Stimulated activated CD4-positive, alpha-beta T cell treated with anti-CD3 and anti-CD28 coated beads, Interleukin-1b, Interleukin-23, amount 100 ng/mL, for 1 hour (primary cell): ENCODE data around the gene ZMIZ1.

Experiments
- DNase-seq, 2 donors: peaks; one replicate each; pipeline ENCODE4 v3.0.0-alpha.2; 2020; ENCODE audit warnings: low read depth in 2 of 2

Gene ZMIZ1

DNA sequence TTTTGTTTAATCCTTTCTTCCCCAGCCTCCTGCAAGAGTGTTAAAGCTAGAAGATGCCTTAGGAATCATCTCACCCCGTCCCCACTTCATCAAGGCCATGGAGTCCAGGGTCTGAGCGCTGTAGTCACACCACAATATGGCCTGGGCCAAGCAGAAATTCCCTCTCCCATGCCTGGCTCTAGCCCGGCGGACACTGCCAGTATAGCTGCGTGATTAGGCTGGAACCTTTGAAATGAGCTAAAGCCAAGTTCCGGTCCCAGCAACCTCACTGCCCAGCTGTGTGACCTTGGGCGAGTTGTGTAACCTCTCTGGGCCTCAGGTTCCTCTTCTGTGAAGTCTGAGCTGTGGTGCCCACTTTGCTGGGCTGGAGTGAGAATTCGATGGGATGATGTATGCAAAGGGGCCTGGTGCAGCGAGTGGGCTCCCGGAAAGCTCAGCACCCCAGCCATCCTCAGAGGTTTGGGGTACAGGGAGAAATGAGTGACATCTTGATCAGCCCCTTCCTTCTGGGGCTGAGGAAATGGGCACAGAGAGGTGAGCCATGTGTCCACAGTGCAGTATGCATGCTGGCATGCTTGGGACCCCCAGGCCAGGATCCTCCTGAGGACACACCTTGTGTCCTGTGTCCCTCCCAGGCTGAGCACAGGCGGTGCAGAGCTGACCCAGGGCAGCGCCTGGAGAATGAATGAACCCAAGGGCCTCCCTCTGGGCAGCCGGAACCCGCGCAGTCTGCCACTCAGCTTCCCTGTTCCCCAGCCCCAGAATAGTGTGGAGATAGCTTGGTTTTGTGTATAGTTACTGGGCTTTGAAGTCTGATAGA, 118.6 kb downstream of the ZMIZ1 start:
- DNase-seq, result no peak

DNA sequence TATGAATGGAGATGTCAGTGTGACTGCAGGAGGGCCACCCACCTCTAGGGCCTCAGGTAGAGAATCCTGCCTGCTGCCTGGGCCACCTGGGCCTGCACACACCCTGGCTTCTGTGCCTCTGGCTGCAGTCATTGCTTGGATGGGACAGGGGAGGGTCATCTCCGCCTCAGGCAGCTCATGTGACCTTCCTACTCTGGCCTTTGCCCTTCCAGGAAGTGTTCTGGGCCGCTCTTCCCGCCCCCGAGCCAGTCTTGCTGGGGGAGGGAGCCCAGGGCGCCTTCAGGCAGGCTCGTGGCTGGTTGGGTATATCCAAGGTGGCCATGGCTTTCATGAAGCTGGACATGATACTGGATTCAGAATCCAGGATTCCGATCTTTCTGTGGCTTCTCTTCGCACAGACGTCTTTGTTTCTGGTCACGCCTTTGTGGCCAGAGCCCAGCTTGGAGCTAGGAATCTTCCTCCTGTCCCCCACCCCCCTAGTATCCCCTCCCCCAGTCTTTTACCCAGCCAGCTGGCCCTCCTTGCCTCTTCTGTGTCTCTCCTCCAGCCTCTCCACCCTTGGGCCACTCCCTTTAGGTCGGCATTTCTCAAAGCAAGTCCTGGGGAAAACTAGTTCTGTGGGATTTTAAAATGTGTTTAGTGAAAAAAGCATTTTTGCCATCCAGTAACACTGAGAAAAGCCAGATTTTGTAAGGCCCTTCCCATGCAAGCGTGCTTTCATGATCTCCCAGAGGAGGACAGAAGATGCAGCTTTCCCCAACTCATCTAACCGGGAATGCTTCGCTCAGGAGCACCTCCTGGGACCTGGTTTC, 119.6 kb downstream of the ZMIZ1 start:
- DNase-seq, result no peak

DNA sequence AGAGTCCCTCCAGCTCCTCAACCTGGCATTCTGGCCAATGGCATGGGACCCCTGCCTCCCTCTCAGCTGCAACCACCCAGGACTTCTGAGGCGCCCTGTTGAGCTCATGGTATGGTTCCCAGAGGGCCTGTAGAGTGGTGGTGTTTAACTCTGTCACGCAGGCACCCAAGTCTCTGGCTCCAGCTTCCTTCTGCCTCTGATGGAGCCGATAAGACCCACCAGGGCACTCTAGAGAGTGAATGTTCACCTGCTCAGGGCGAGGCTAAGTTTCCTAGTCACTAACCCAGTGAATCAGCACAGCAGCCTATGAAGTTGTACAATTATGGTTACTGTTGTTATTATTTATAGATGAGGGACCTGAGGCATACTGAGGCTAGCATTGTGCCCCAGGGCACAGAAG, 120.4 kb downstream of the ZMIZ1 start:
- no peak for DNase-seq

DNA sequence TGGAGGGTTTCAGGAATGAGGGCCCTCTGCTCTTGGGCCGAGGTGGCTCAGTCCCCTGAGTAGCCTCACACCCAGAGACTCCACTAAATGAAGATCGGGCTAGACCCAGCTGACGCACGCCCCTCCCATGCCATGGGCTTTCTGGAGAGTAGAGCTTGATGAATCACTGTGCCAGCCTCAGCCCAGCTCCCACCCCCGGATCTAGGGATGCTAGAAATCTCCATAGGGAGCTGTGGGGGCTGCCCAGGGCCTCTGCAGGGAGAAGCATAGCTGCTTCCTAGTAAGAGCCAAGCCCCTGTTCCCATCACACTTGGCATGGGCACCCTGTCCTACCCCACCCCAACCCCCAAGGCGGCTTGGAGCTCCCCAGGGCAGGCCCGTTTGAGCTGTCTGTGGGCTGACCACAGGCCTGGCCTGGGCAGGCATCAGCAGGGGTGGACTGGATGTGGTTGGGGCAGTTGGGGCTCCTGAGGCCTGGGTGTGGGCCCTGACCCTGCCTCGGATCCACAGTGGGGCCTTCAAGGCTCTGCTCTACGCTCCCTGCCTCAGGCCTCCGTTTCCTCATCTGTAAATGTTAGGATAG, 121.2 kb downstream of the ZMIZ1 start:
- no peak for DNase-seq

DNA sequence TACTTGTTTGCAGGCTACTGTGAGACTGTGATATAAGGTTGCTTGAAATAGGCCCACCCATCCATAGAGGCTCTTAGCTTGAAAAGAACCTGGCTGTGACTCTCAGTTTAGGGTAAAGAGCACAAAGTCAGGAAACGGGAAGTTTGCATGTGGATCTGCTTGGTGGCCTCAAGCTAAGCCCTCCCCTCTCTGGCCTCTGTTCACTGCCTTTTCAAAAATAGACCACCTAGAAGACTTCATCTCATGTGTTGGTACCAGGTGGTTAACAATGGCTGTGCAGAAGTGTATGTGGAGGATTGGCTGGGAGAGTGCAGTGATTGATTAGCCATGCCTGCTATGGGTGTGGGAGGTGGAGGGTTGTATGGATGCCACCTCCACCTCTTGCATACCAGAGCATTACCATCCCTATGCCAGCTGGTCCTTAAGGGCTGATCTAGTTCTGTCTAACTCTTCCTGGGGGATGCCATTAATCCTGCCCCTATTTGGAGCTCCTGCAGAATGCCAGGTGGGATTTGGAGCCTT, 122.0 kb downstream of the ZMIZ1 start:
- no peak for DNase-seq

DNA sequence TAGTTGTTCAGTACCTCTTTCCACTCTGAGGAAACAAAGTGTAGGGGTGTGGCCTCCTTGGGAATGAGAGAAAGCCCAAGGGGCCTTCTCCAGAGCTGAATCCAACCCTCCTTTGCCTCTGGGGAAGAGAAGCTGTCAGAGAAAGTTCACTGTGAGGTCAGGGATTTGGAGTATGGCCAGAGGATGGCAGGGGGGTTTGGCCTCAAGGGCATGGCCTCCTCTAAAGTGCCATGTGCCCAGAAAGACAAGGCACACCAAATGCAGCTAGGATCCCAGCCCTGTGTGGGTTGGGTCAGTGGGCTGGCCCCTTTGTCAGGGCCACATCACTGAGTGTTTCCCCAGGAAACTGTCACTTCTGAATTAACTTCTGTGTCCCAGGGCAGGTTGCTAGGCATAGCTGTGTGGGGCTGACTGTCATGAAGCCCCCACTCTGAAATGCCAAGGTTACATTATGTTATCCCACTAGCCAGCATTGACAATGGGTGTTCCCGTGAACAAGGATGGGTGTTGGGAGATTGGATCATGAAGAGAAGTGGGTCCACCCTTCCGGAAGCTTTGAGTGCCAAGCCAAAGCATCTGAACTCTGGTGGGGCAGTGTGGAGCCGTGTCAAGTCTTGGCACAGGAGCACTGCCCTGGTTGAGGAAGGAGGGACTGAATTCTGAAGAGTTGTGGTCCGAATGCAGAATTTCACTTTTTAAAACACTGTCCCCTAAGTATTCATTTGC, 123.3 kb downstream of the ZMIZ1 start:
- DNase-seq, result no peak

DNA sequence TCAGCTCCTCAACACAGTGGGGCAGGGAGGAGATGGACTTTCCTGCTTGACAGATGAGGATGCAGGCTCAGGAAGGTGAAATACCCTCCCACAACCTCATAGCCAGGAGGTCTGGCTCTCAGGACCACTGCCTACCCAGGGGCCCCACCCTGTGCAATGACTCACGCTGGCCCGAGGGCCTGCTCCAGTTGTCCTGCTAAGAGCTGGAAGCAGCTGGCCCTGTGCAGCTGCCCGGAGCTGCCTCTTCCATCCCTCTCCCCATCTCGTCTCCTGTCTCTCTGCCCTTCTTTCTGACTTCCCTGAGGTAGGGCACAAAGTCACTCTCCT, 123.9 kb downstream of the ZMIZ1 start:
- DNase-seq, result no peak

DNA sequence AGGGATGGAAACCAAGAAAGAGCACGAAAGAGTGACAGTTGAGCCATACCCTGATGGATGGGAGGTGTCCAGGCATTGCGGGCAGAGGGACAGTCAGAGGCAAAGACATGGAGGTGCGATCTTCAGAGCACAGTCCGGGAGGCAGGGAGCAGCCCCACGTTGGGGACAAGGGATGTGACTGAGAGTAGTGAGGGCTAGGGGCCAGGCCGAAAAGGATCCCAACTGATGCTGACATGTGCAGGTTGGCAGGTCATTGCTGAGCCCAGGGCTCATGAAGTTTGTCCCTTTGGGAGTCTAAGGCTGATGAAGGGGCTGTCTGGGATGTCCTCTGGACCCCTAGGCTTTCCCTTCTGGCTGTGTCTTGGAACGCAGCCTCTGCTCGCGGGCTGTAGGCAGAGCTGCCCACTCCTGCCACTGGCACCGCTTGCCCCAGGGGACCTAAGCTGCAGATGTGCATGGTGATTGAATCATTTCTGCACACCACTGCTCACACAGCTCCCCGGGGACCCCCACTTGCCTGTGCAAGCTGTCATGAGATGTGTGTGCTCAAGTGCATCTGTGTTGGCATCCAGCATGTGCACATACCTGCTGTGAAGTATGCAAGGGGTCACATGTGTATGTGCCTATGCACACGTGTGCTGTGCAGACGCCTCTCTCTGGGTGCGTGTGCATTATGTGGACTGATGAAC, 125.1 kb downstream of the ZMIZ1 start:
- no peak for DNase-seq

DNA sequence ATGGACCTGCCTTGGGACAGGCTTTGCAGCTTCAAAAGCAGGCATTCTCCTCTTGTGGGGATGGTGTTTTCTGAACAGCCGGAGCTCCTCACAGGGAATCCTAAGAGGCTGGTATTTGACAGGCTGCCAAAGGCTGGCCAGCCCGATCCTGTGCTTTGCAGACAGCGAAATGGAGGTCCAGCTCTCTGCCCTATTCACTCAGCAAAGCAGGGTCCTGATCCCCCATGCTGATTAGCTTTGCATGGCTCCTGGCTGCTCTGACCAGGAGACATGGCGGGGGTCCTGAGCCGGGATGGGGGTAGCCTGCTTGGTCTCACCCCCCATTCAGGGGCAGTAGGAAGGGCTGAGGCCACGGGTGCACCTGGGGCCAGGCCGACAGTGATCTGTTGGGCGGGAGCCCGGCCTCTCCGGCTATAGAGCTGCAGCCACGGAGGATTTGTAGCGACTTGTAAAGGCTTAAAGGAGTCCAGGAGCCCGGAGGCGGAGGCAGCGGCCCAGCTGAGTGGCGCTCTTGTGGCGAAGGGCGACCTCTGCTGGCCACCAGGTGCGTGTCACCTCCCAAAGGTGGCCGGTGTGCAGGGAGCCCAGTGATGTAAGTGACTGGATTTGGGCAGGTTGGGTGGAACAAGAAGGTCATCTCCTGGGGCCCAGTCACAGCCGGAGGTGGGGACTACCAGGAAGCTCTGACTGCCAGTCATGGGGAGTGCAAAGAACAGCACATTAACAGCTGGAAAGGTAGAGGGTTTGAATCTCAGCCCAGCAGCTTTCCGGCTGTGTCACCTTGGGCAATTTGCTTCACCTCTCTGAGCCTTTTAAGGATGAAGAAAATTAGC, 126.5 kb downstream of the ZMIZ1 start:
- peak; percentile 51 to 62 for DNase-seq

DNA sequence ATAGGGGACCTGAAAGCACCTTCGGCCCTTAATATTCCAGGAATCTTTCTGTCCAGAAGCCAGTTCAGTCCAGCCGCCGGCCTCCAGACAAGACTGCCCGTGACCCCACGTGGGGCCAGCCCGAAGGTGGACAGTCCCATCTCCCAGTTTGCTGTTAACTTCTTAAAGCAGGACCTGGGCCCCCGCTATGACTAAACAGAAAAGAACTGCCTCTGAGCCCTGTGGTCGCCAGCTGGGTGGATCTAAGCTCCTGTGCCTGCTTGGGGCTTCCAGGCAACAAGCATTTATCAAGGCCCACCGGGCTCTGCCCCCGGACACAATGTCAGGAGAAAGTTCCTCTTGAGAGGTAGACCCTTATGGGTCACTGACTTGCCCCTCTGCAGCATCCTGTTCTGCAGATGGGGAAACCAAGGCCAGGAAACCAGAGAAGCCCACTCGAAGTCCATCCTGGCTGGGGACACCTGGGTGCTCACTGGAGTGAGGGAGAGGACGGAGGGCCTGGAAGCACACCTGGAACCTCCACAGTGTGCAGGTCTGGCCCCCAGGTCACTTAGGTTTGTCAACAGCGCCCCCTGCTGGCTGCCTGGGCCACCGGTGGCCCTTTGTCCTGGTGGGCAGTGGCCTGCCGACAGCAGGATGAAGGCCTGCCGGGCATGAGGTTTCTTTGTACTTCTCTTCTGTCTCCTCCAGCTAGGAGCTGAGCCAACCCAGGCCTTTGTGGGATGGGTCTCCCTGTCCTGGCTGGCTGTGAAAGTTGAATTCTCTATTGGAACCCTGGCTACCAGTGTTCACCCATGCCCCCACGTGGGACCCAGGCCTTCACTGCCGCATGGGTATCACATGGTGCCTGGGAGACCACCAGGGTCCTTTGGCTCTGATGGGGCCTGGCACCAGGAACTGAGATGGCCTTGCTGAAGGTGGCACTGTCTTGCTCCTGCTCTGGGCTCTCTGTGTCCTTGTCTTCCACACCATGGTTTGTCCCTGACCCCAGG, 128.0 kb downstream of the ZMIZ1 start:
- DNase-seq, result peak; percentile 32 to 63

DNA sequence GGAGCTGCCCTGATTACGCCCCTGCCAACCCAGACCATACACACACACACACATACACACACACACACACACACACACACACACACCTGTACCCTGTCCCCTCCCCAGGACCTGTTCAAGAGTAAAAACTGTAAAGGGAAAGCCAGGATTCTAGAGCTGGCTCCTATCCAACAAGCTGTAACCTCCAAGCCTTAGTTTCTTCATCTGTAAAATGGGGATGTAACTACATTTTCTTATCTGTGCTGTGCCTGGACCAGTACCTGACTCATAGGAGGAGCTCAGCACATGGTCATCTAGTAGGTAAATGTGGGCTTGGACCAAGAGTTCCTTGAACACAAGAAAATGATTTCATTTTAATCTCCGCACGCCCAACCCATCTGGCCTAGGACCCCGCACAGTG, 128.8 kb downstream of the ZMIZ1 start:
- DNase-seq, result no peak

DNA sequence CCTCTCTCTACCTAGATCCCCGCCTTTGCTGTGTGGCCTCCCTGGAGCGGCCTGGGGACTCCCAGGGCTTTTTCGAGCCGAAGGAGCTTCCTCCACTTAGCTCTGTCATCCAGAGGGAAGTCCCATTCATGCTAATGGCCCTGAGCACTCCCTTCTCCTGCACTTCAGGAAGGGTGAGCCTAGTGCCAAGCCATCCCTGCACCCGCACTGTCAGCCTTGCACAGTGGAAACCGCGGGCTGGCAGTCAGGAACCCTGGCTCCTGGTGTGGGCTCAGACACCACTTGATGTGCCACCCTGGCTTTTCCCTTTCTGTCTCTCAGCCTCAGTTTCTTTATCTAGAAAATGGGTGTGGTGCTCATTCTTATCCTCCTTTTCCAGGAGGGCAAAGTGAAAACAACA, 131.6 kb downstream of the ZMIZ1 start:
- DNase-seq, result no peak

DNA sequence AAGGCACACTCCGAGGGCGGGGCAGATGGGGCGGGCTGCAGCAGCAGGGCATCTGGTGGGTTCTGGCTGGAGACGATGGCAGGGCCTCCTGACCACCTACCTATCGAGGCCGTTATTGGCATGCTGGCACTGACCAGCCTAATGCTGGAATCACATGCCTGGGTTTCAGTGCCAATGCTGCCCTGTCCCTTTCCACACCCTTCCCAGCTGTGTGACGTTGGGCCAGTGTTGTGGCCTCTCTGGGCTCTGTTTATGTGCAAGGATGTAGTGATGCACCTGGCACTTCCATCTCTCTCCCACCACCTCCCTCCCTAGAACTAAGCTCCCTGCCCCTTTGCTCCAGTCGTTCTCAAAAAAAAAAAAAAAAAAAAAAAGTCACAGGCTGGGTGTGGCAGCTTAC, 132.9 kb downstream of the ZMIZ1 start:
- no peak for DNase-seq

DNA sequence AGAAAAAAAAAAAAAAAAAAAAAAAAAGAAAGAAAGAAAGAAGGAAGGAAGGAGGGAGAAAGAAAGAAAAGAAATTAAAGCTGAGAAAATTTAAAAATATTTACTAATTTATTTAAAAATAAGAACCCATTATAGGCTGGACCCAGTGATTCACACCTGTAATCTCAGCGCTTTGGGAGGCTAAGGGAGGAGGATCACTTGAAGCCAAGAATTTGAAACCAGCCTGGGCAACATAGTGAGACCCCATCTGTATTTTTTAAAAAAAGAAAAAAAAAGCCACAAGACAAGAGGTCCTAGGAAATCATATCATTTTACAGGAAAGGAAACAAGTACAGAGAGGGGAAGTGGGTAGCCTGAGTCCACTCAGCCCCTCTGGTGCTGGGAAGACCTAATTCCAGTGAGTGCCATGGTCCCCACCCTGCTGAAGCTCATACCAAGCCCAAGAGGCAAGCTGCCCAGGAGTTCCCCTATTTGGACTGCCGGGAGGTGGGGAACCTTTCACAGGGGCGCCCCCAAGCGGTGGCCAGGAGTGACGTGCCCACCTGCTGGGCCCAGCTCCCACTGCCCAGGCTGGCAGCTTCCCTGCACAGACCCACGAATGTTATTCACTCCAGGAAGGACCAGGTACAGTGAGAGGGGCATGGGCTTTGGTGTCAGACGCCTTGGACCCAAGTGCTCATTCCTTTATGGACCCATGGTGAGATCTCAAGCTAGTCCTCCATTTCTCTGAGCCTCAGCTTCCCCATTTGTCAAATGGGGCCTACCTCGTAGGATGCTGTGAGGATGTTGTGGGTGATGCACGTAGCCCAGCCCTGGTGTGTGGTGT, 133.6 kb downstream of the ZMIZ1 start:
- no peak for DNase-seq

DNA sequence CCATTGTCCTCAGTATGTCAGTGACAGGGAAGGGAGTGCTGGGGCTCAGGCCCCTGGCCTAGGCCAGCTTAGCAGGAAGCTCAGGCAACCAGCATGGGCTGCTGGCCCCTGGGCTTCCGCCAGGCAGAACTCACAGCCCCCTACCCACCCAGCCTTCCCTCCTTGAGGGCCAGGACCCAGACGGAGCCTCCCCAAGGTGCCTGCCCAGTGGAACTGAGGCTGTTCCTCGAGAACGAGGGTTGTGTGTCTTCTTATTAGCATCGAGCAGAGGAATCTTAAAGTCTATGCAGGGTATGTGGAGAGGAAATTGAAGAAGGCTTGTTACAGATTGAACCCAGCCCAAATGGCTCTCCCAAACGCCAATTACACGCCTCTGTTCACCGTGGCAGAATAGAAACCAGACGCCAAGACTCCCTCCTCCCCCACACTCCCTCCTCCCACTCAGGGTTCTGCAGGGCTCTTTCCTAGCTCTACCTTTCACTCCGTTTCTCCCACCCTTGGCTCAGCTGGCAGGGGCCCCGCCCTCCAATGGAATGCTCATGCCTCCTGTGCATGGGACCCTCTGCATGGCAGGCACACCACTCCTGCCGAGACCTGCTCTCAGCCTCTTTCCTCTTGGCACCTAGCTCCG, 134.4 kb downstream of the ZMIZ1 start:
- no peak for DNase-seq

DNA sequence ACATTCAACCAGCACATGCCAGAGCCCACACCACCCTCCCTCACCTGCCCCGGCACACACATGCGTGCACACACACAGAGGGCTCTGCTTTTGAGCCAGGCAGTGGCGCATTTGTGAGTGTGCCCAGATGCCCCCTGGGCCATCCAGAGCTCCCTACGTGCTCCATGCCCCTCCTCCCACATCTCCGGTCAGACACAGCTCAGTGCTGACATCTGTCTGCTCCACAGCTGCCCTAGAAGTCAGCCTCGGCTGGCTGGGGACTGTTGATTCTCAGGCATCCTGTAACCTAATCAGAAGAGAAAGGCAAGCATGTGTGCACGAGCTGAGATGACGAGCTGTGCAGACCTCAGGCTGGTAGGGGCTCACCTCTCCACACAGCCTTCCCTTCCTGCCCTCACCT, 135.1 kb downstream of the ZMIZ1 start:
- no peak for DNase-seq

DNA sequence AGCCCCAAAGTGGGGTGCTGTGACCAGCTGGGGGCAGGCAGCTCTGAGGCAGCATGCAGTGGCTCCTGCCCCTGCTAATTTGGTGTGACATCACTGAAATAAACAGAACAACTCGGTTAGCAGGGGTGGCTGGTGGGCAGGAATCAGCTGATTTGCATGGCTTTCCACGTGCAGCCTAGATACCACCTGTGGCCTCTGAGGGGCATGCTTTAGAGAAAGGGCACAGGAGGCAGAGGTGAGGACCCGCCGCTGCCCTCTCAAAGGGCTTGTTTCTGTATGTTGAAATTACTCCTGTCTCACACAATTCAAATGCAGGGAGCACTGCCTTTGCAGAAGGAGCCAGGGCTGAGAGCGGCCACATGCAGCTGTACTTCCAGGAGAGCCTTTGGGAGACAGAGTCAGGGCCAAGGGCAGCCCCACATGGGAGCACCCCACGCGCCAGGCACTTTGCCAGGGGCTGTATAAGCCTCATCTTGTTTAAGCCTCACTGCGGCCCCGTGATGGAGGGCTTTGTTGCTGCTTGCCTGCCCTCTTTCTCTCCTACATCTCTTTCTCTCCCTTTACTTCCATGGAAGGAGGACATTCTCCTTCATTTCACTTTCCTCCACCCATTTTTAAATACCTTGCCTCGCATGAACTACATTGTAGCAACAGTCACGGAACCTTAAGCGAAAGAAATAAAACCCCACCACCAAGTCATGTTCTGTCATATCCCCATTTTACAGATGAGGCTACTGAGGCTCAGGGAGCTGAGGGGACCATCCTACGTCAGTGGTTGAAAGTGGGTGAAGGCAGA, 137.7 kb downstream of the ZMIZ1 start:
- DNase-seq, result no peak
